ENCODE measurements around the gene EYS.

GRCh38 chr6:63930848-63931247 is 1776.2 kb downstream of the EYS start:
- TF ChIP-seq, protein P1, sequence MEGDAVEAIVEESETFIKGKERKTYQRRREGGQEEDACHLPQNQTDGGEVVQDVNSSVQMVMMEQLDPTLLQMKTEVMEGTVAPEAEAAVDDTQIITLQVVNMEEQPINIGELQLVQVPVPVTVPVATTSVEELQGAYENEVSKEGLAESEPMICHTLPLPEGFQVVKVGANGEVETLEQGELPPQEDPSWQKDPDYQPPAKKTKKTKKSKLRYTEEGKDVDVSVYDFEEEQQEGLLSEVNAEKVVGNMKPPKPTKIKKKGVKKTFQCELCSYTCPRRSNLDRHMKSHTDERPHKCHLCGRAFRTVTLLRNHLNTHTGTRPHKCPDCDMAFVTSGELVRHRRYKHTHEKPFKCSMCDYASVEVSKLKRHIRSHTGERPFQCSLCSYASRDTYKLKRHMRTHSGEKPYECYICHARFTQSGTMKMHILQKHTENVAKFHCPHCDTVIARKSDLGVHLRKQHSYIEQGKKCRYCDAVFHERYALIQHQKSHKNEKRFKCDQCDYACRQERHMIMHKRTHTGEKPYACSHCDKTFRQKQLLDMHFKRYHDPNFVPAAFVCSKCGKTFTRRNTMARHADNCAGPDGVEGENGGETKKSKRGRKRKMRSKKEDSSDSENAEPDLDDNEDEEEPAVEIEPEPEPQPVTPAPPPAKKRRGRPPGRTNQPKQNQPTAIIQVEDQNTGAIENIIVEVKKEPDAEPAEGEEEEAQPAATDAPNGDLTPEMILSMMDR (IDR thresholded peaks at IDR 0.05) = no peak
- no peak for TF ChIP-seq EZH2phosphoT487 (IDR thresholded peaks at IDR 0.05; ENCODE audit: borderline replicate concordance, low read depth)
- TF ChIP-seq POLR2AphosphoS5 (IDR thresholded peaks at IDR 0.05; ENCODE audit: low read depth, low read length) = no peak
- TF ChIP-seq RXRA (IDR thresholded peaks at IDR 0.05; ENCODE audit: borderline replicate concordance, low read depth) = no peak
- no peak for TF ChIP-seq FOXM1 (IDR thresholded peaks at IDR 0.05; ENCODE audit: low read depth)
- no peak for TF ChIP-seq GABPA (IDR thresholded peaks at IDR 0.05; ENCODE audit: low read depth)
- TF ChIP-seq, protein P2, sequence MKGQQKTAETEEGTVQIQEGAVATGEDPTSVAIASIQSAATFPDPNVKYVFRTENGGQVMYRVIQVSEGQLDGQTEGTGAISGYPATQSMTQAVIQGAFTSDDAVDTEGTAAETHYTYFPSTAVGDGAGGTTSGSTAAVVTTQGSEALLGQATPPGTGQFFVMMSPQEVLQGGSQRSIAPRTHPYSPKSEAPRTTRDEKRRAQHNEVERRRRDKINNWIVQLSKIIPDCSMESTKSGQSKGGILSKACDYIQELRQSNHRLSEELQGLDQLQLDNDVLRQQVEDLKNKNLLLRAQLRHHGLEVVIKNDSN (IDR thresholded peaks at IDR 0.05; ENCODE audit: borderline replicate concordance, low read depth) = no peak
- no peak for TF ChIP-seq SIN3A (IDR thresholded peaks at IDR 0.05; ENCODE audit: borderline replicate concordance, low read depth, low read length)
- no peak for TF ChIP-seq SMC3 (IDR thresholded peaks at IDR 0.05; ENCODE audit: low read depth, low read length)
- TF ChIP-seq, protein P3, sequence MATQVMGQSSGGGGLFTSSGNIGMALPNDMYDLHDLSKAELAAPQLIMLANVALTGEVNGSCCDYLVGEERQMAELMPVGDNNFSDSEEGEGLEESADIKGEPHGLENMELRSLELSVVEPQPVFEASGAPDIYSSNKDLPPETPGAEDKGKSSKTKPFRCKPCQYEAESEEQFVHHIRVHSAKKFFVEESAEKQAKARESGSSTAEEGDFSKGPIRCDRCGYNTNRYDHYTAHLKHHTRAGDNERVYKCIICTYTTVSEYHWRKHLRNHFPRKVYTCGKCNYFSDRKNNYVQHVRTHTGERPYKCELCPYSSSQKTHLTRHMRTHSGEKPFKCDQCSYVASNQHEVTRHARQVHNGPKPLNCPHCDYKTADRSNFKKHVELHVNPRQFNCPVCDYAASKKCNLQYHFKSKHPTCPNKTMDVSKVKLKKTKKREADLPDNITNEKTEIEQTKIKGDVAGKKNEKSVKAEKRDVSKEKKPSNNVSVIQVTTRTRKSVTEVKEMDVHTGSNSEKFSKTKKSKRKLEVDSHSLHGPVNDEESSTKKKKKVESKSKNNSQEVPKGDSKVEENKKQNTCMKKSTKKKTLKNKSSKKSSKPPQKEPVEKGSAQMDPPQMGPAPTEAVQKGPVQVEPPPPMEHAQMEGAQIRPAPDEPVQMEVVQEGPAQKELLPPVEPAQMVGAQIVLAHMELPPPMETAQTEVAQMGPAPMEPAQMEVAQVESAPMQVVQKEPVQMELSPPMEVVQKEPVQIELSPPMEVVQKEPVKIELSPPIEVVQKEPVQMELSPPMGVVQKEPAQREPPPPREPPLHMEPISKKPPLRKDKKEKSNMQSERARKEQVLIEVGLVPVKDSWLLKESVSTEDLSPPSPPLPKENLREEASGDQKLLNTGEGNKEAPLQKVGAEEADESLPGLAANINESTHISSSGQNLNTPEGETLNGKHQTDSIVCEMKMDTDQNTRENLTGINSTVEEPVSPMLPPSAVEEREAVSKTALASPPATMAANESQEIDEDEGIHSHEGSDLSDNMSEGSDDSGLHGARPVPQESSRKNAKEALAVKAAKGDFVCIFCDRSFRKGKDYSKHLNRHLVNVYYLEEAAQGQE (IDR thresholded peaks at IDR 0.05; ENCODE audit: low read depth, low read length) = no peak
- no peak for TF ChIP-seq JUND (IDR thresholded peaks at IDR 0.05)
- TF ChIP-seq YY1 (IDR thresholded peaks at IDR 0.05; ENCODE audit: low read depth) = no peak
- no peak for TF ChIP-seq EP300 (IDR thresholded peaks at IDR 0.05; ENCODE audit: borderline replicate concordance in 1 of 2, low read depth in 1 of 2, low read length in 1 of 2)
- no peak for TF ChIP-seq RAD21 (IDR thresholded peaks at IDR 0.05; ENCODE audit: low read length)

Data from SK-N-SH (cell line).